Mesothelial cell of epicardium (in vitro differentiated cells): Measurements from ENCODE around the gene BTAF1. TPM values are rescaled to one million over a fixed set of nuclear protein-coding genes. Genes with fewer than 3 reads are reported as not detected.

Experiments used
- DNase-seq, 2 experiments: peaks; one replicate each; pipeline ENCODE4 v3.0.0; 2021; ENCODE audit warnings: low spot score in 2 of 2; ENCODE audit not compliant: unreplicated experiment in 2 of 2
- H3K27ac Mint-ChIP-seq: 2 replicates; pipeline ENCODE4 v1.8.0; 2021; ENCODE audit warnings: mixed read lengths
- H3K27me3 Mint-ChIP-seq: 2 replicates; pipeline ENCODE4 v1.8.0; 2021; ENCODE audit warnings: low read depth, mixed read lengths
- H3K36me3 Mint-ChIP-seq: 2 replicates; pipeline ENCODE4 v1.8.0; 2021; ENCODE audit warnings: mixed read lengths
- H3K4me1 Mint-ChIP-seq: 2 replicates; pipeline ENCODE4 v1.8.0; 2021; ENCODE audit warnings: mixed read lengths
- H3K4me3 Mint-ChIP-seq: 2 replicates; pipeline ENCODE4 v1.8.0; 2021; ENCODE audit warnings: mild to moderate bottlenecking, moderate library complexity, mixed read lengths
- H3K9me3 Mint-ChIP-seq: 2 replicates; pipeline ENCODE4 v1.8.0; 2021; ENCODE audit warnings: mixed read lengths
- CTCF ChIP-seq: fragments of 200-600 bp; sonication (generic); IDR thresholded peaks from one replicate; pipeline ENCODE4 v1.5.0; 2021; ENCODE audit warnings: antibody characterized with exemption; ENCODE audit not compliant: unreplicated experiment
- total RNA-seq: library from RNA; stranded (reverse); gene quantifications from 3 replicates; pipeline ENCODE4 v1.2.1, GENCODE V29; 2021

The BTAF1 gene
- total RNA-seq, 1 donor from 2014 or later, result 54.2 TPM

GRCh38 chr10:91901784-91902677 is 21.5 kb upstream of the BTAF1 start:
- Mint-ChIP-seq H3K4me3 (no peak overlapping the region), H3K36me3 (peaks cover 6% of the 10 kb centered on the region), H3K27ac (peak overlapping the region; percentile 49), H3K9me3 (no peaks in the 10 kb centered on the region), H3K4me1 (peaks cover 4% of the 10 kb centered on the region), H3K27me3 (no peaks in the 10 kb centered on the region)
- no peak for TF ChIP-seq CTCF
- no peak for DNase-seq

- peaks cover 6% of the 10 kb centered on the region for H3K36me3 Mint-ChIP-seq
- no peak for DNase-seq
- H3K4me3 Mint-ChIP-seq, result peak overlapping the region; percentile 74
- H3K27me3 Mint-ChIP-seq, result no peaks in the 10 kb centered on the region
- peaks cover 18% of the 10 kb centered on the region for H3K4me1 Mint-ChIP-seq
- TF ChIP-seq CTCF, result no peak
- no peak overlapping the region for H3K27ac Mint-ChIP-seq
- H3K9me3 Mint-ChIP-seq, result no peaks in the 10 kb centered on the region
These were observed 16.5 kb upstream of the BTAF1 start for GRCh38 chr10:91907033-91907594.

GRCh38 chr10:91907914-91908336 is 15.6 kb upstream of the BTAF1 start:
- Mint-ChIP-seq H3K36me3 (peaks cover 6% of the 10 kb centered on the region), H3K4me3 (peak overlapping the region; percentile 74), H3K4me1 (peaks cover 18% of the 10 kb centered on the region), H3K9me3 (no peaks in the 10 kb centered on the region), H3K27ac (peak overlapping the region; percentile 52), H3K27me3 (peaks cover under 1% of the 10 kb centered on the region)
- no peak for TF ChIP-seq CTCF
- peak; percentile 25 to 48 for DNase-seq

- peaks cover 4% of the 10 kb centered on the region for H3K27me3 Mint-ChIP-seq
- H3K27ac Mint-ChIP-seq, result peak overlapping the region; percentile 88
- no peaks in the 10 kb centered on the region for H3K9me3 Mint-ChIP-seq
- TF ChIP-seq CTCF, result no peak
- peaks cover 6% of the 10 kb centered on the region for H3K36me3 Mint-ChIP-seq
- peaks cover 18% of the 10 kb centered on the region for H3K4me1 Mint-ChIP-seq
- peak overlapping the region; percentile 87 for H3K4me3 Mint-ChIP-seq
- peak; percentile 41 to 71 for DNase-seq
These were observed 15.0 kb upstream of the BTAF1 start for GRCh38 chr10:91908337-91909116.

- peaks cover 6% of the 10 kb centered on the region for H3K36me3 Mint-ChIP-seq
- no peak for TF ChIP-seq CTCF
- H3K27me3 Mint-ChIP-seq, result peaks cover 11% of the 10 kb centered on the region
- peaks cover 18% of the 10 kb centered on the region for H3K4me1 Mint-ChIP-seq
- H3K27ac Mint-ChIP-seq, result peak within 1 kb of the TSS; percentile 88
- peak within 1 kb of the TSS; percentile 87 for H3K4me3 Mint-ChIP-seq
- DNase-seq, result peak; percentile 39 to 73
- H3K9me3 Mint-ChIP-seq, result no peaks in the 10 kb centered on the region
These were observed 14.4 kb upstream of the BTAF1 start, which contains the start of gene FGFBP3 for GRCh38 chr10:91909117-91909677. Gene FGFBP3, minus strand, starts transcription at chr10:91909486. Its CDS starts 517 bp downstream, at chr10:91908969.
